Measurements from ENCODE around the gene DLK2.
"Not testable (repeated sequence)": the region's sequence is repeated elsewhere in the genome, so short reads cannot be mapped to it uniquely, and the experiment has no call there.

Gene DLK2

GRCh38 chr6:43459535-43459934 lies 4.2 kb upstream of the DLK2 start:
- H3K4me3 ChIP-seq (ENCODE audit: low read depth, low read length, poor library complexity, severe bottlenecking): no peak overlapping the region
- no peaks in the 10 kb centered on the region for H3F3A ChIP-seq (ENCODE audit: insufficient read depth, low read length)
- H3K36me3 ChIP-seq (ENCODE audit: insufficient read depth, low read length): no peaks in the 10 kb centered on the region
- H3K9me3 ChIP-seq (ENCODE audit: low read length): no peaks in the 10 kb centered on the region
- H4K20me1 ChIP-seq (ENCODE audit: insufficient read depth, low read length): no peaks in the 10 kb centered on the region
- TF ChIP-seq CTCF (IDR thresholded peaks at IDR 0.05; ENCODE audit: low read length): no peak
- no peak for TF ChIP-seq EZH2 (IDR thresholded peaks at IDR 0.05; ENCODE audit: borderline replicate concordance, low read length)
- no peaks in the 10 kb centered on the region for H3K79me2 ChIP-seq (ENCODE audit: insufficient read depth, low read length)
- H3K9me2 ChIP-seq (ENCODE audit: low read depth, low read length): no peaks in the 10 kb centered on the region
- H3K27me3 ChIP-seq (ENCODE audit: insufficient read depth, low read length): no peaks in the 10 kb centered on the region
- H3K27ac ChIP-seq (ENCODE audit: low read depth, low read length, poor library complexity, severe bottlenecking): no peak overlapping the region
- H3K9ac ChIP-seq (ENCODE audit: low read length): no peak overlapping the region
- H3K4me2 ChIP-seq (ENCODE audit: low read length): no peak overlapping the region
- no peak overlapping the region for H2AFZ ChIP-seq (ENCODE audit: low read length)
- peaks cover 19% of the 10 kb centered on the region for H3K4me1 ChIP-seq (ENCODE audit: insufficient read depth, low read length, severe bottlenecking)

- not testable (repeated sequence) for H3K4me2 ChIP-seq (ENCODE audit: low read length); H3K27me3 ChIP-seq (ENCODE audit: insufficient read depth, low read length); H3K9me3 ChIP-seq (ENCODE audit: low read length); H3K9me2 ChIP-seq (ENCODE audit: low read depth, low read length); H2AFZ ChIP-seq (ENCODE audit: low read length); H3K9ac ChIP-seq (ENCODE audit: low read length); H3K36me3 ChIP-seq (ENCODE audit: insufficient read depth, low read length); H4K20me1 ChIP-seq (ENCODE audit: insufficient read depth, low read length); H3F3A ChIP-seq (ENCODE audit: insufficient read depth, low read length); H3K27ac ChIP-seq (ENCODE audit: low read depth, low read length, poor library complexity, severe bottlenecking); H3K4me3 ChIP-seq (ENCODE audit: low read depth, low read length, poor library complexity, severe bottlenecking); H3K79me2 ChIP-seq (ENCODE audit: insufficient read depth, low read length)
- H3K4me1 ChIP-seq (ENCODE audit: insufficient read depth, low read length, severe bottlenecking): peaks cover 20% of the 10 kb centered on the region
These were observed 2.8 kb upstream of the DLK2 start for GRCh38 chr6:43458154-43458553.

- H3K9me3 ChIP-seq (ENCODE audit: low read length): no peaks in the 10 kb centered on the region
- no peak overlapping the region for H3K4me3 ChIP-seq (ENCODE audit: low read depth, low read length, poor library complexity, severe bottlenecking)
- no peaks in the 10 kb centered on the region for H3K9me2 ChIP-seq (ENCODE audit: low read depth, low read length)
- H4K20me1 ChIP-seq (ENCODE audit: insufficient read depth, low read length): no peaks in the 10 kb centered on the region
- peak overlapping the region; percentile 44; the same call in 1 of the 2 replicates for H3K4me2 ChIP-seq (ENCODE audit: low read length)
- no peak overlapping the region for H3K27ac ChIP-seq (ENCODE audit: low read depth, low read length, poor library complexity, severe bottlenecking)
- TF ChIP-seq CTCF (IDR thresholded peaks at IDR 0.05; ENCODE audit: low read length) (peak; percentile 34), EZH2 (IDR thresholded peaks at IDR 0.05; ENCODE audit: borderline replicate concordance, low read length) (no peak)
- H3K27me3 ChIP-seq (ENCODE audit: insufficient read depth, low read length): no peaks in the 10 kb centered on the region
- H3K36me3 ChIP-seq (ENCODE audit: insufficient read depth, low read length): peaks cover 7% of the 10 kb centered on the region
- H3K9ac ChIP-seq (ENCODE audit: low read length): no peak overlapping the region
- H2AFZ ChIP-seq (ENCODE audit: low read length): no peak overlapping the region
- peaks cover 20% of the 10 kb centered on the region for H3K4me1 ChIP-seq (ENCODE audit: insufficient read depth, low read length, severe bottlenecking)
- H3F3A ChIP-seq (ENCODE audit: insufficient read depth, low read length): no peaks in the 10 kb centered on the region
- no peaks in the 10 kb centered on the region for H3K79me2 ChIP-seq (ENCODE audit: insufficient read depth, low read length)
These were observed 2.3 kb upstream of the DLK2 start for GRCh38 chr6:43457643-43458042.

- no peak overlapping the region; the same call in 1 of the 2 replicates for H3K9ac ChIP-seq (ENCODE audit: low read length)
These were observed 435 bp downstream of the DLK2 start for GRCh38 chr6:43454696-43455530.

More at GRCh38 chr6:43454696-43455530, 435 bp downstream of the DLK2 start:
- Histone ChIP-seq H3K27ac (ENCODE audit: low read depth, low read length, poor library complexity, severe bottlenecking) (no peak overlapping the region), H4K20me1 (ENCODE audit: insufficient read depth, low read length) (no peaks in the 10 kb centered on the region), H3K9me3 (ENCODE audit: low read length) (no peaks in the 10 kb centered on the region), H3K79me2 (ENCODE audit: insufficient read depth, low read length) (no peaks in the 10 kb centered on the region), H3F3A (ENCODE audit: insufficient read depth, low read length) (no peaks in the 10 kb centered on the region), H3K9me2 (ENCODE audit: low read depth, low read length) (no peaks in the 10 kb centered on the region), H3K4me3 (ENCODE audit: low read depth, low read length, poor library complexity, severe bottlenecking) (peak overlapping the region; percentile 50), H3K4me1 (ENCODE audit: insufficient read depth, low read length, severe bottlenecking) (peaks cover 20% of the 10 kb centered on the region), H3K36me3 (ENCODE audit: insufficient read depth, low read length) (peaks cover 28% of the 10 kb centered on the region), H2AFZ (ENCODE audit: low read length) (no peak overlapping the region), H3K27me3 (ENCODE audit: insufficient read depth, low read length) (no peaks in the 10 kb centered on the region), H3K4me2 (ENCODE audit: low read length) (peak overlapping the region; percentile 76)
- TF ChIP-seq EZH2 (IDR thresholded peaks at IDR 0.05; ENCODE audit: borderline replicate concordance, low read length): no peak
- TF ChIP-seq CTCF (IDR thresholded peaks at IDR 0.05; ENCODE audit: low read length): peak; percentile 11; the same call in 1 of the 2 replicates
